GM10248 (cell line): ENCODE data around the gene WDR48.

Experiments used
- CTCF ChIA-PET: fragments of 300-600 bp; sonication (Branson Sonifier 250); formaldehyde crosslinking; extraction: SDS; loops from one replicate; lab custom pipeline; 2021; ENCODE audit warnings: antibody characterized with exemption; lab: Yijun Ruan, JAX
- POLR2A ChIA-PET: fragments of 350-650 bp; sonication (Branson Sonifier 250); formaldehyde crosslinking; extraction: SDS; loops from one replicate; lab custom pipeline; 2020; ENCODE audit warnings: antibody characterized with exemption; lab: Yijun Ruan, JAX
- DNase-seq: peaks from one replicate; pipeline ENCODE4 v3.0.0; 2012; ENCODE audit errors: extremely low spot score
- TF ChIP-seq, protein P1 (sequence below): IDR thresholded peaks from 2 replicates; pipeline ENCODE4 v1.5.1; 2012; ENCODE audit warnings: mild to moderate bottlenecking, low read depth; ENCODE audit errors: extremely low read depth, missing control alignments, control extremely low read depth

WDR48 gene

DNA sequence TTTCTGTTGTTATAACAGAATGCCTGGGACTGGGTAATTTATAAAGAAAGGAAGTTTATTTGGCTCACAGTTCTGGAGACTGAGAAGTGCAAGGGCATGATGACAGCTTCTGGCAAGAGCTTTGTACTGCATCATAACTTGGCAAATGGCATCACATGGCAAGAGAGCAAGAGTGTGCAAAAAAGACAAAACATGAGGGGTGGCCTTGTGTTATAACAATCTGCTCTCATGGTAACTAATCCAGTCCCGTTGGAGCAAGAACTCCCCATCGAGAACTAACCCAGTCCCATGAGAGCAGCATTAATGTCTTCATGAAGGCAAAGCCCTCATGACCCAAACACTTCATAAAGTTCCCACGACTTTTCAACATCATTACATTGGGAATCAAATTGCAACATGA lies 23.3 kb upstream of the WDR48 start:
- TF ChIP-seq, protein P1, sequence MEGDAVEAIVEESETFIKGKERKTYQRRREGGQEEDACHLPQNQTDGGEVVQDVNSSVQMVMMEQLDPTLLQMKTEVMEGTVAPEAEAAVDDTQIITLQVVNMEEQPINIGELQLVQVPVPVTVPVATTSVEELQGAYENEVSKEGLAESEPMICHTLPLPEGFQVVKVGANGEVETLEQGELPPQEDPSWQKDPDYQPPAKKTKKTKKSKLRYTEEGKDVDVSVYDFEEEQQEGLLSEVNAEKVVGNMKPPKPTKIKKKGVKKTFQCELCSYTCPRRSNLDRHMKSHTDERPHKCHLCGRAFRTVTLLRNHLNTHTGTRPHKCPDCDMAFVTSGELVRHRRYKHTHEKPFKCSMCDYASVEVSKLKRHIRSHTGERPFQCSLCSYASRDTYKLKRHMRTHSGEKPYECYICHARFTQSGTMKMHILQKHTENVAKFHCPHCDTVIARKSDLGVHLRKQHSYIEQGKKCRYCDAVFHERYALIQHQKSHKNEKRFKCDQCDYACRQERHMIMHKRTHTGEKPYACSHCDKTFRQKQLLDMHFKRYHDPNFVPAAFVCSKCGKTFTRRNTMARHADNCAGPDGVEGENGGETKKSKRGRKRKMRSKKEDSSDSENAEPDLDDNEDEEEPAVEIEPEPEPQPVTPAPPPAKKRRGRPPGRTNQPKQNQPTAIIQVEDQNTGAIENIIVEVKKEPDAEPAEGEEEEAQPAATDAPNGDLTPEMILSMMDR: no peak
- ChIA-PET POLR2A (no interaction called here), CTCF (interaction anchor here (1.5 kb wide), 1 partner anchor 507 kb away, joined by 3 read pairs; no protein-coding TSS in a partner anchor)
- DNase-seq: no peak

DNA sequence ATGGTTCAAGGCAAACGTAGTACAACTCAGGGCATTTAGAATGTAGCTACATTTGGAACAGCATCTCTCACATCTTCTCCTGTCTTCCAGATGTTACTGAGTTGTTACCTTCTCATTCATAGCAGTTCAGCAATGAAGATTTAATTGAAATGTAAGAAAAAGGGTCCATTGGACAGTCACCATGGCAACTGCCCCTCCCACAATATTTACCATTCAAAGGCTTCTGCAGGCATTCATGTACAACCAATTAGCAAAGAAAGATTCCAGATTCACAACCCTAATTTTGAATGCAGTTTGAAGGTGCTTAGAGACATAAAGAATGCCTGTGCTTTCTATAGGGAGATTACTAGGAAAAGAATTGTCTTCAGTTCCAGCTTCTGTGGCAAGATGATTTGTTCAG lies 22.3 kb upstream of the WDR48 start:
- TF ChIP-seq, protein P1: no peak
- ChIA-PET CTCF (interaction anchor here (0.9 to 2.5 kb wide), 13 partner anchors 9 to 513 kb away, joined by 3 to 19 read pairs (median 5); no protein-coding TSS in a partner anchor), POLR2A (no interaction called here)
- no peak for DNase-seq

DNA sequence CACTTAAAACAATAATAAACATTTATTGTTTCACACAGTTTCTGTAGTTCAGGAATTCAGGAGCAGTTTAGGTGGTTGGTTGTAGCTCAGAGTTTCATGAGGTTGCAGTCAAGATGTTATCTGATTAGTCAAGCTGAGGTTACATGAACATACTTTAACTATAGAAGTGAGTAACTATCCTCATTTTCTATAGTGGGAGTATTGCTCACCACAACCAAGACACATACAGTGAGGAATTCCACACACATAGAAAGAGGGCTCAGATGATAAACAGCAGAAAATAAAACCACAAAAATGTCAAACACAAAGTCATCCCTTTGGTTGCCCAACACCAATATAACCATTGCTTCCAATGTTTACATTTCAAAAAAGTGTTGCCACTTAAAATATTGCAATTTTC lies 13.7 kb upstream of the WDR48 start:
- ChIA-PET CTCF (no interaction called here), POLR2A (no interaction called here)
- TF ChIP-seq, protein P1: no peak
- DNase-seq: no peak

DNA sequence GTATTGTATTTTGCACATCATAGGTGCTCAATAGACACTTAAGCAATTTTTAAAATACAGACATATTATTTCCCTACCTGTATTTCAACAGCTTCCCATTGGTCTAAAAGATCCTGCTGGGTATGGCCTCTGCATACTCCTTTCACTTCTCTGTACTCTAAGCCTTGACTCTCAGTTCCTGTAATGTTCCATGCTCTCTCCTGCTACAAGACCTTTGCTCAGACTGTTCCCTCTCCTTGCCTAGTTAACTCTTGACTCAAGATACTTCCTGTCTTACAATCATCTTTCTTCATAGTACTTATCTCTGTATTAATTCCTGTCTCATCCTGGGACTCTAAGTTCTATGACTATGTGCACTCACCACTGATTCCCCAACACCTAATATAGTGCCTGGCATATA lies 1.8 kb upstream of the WDR48 start:
- DNase-seq: no peak
- TF ChIP-seq, protein P1: no peak
- ChIA-PET POLR2A (no interaction called here), CTCF (no interaction called here)

DNA sequence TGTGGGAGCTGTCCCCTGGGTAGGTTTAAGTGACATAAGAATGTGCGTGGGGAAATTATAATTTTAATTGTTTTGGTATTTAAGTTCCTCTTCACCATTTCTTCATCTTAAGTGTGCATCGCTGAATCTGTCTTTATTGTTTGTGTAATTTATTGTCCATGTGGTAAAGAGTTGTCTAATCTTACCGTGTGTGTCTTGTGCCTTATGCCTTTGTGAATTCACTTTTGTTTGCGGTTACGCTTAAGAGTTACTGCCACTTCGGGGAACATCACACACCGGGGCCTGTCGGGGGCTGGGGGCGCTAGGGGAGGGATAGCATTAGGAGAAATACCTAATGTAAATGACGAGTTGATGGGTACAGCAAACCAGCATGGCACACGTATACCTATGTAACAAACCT lies 767 bp downstream of the WDR48 start:
- no peak for DNase-seq
- CTCF ChIA-PET: no interaction called here
- POLR2A ChIA-PET: interaction anchor here (0.5 kb wide), 1 partner anchor 298 kb away, joined by 3 read pairs; no protein-coding TSS in a partner anchor
- TF ChIP-seq, protein P1: no peak

DNA sequence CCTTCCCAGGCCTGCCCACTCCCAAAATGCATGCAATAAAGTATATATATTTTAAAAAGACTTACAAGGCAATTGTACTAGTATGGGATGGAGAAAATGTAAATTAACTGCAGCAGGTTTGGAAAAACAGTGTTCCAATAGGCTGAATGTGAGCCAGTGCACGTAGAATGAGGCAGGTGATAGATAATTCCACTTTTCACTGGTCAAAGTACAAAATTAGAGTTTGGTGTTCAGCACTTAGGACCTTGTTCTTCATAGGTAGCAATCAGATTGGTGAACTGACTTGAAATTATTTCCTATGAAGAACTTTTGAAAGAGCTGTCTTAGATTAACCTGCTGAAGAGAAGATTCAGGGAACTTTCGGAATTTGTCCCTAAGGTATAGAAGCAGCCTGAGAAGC lies 1.9 kb downstream of the WDR48 start:
- ChIA-PET POLR2A (no interaction called here), CTCF (interaction anchor here (1.5 to 1.9 kb wide), 2 partner anchors 12 to 37 kb away, joined by 3 to 8 read pairs; no protein-coding TSS in a partner anchor)
- DNase-seq: no peak
- TF ChIP-seq, protein P1: no peak
